ENCODE measurements around the gene ONECUT3.
"Not testable (repeated sequence)": the region's sequence is repeated elsewhere in the genome, so short reads cannot be mapped to it uniquely, and the experiment has no call there.

ONECUT3 gene

GRCh38 chr19:1752757-1753728 is at the start of gene ONECUT3:
Gene ONECUT3, plus strand, starts transcription at chr19:1753506. Its CDS starts 157 bp downstream, at chr19:1753663.
- no peak for DNase-seq (ENCODE audit: low spot score)

- no peak for DNase-seq (ENCODE audit: low spot score)
Measured at GRCh38 chr19:1704339-1704738, 49.0 kb upstream of the ONECUT3 start.

GRCh38 chr19:1705367-1705766 is 47.9 kb upstream of the ONECUT3 start:
- no peak for DNase-seq (ENCODE audit: low spot score)

GRCh38 chr19:1706646-1707045 is 46.7 kb upstream of the ONECUT3 start:
- not testable (repeated sequence) for DNase-seq (ENCODE audit: low spot score)

GRCh38 chr19:1707240-1707639 is 46.1 kb upstream of the ONECUT3 start:
- no peak for DNase-seq (ENCODE audit: low spot score)

GRCh38 chr19:1713170-1713569 is 40.1 kb upstream of the ONECUT3 start:
- DNase-seq (ENCODE audit: low spot score) = no peak

GRCh38 chr19:1715540-1715939 is 37.8 kb upstream of the ONECUT3 start:
- no peak for DNase-seq (ENCODE audit: low spot score)

GRCh38 chr19:1717200-1717969 is 35.9 kb upstream of the ONECUT3 start:
- no peak for DNase-seq (ENCODE audit: low spot score)

GRCh38 chr19:1717970-1718264 is 35.4 kb upstream of the ONECUT3 start:
- DNase-seq (ENCODE audit: low spot score) = no peak

GRCh38 chr19:1718420-1719291 is 34.6 kb upstream of the ONECUT3 start:
- peak; percentile 6 for DNase-seq (ENCODE audit: low spot score)

- DNase-seq (ENCODE audit: low spot score) = no peak
Measured at GRCh38 chr19:1719519-1719918, 33.8 kb upstream of the ONECUT3 start.

- DNase-seq (ENCODE audit: low spot score) = no peak
Measured at GRCh38 chr19:1720237-1720636, 33.1 kb upstream of the ONECUT3 start.

GRCh38 chr19:1725100-1726064 is 27.9 kb upstream of the ONECUT3 start:
- DNase-seq (ENCODE audit: low spot score) = peak; percentile 100

- no peak for DNase-seq (ENCODE audit: low spot score)
Measured at GRCh38 chr19:1728816-1729567, 24.3 kb upstream of the ONECUT3 start.

GRCh38 chr19:1729568-1729925 is 23.8 kb upstream of the ONECUT3 start:
- no peak for DNase-seq (ENCODE audit: low spot score)

GRCh38 chr19:1730157-1730556 is 23.1 kb upstream of the ONECUT3 start:
- DNase-seq (ENCODE audit: low spot score) = no peak

GRCh38 chr19:1734321-1734966 is 18.9 kb upstream of the ONECUT3 start:
- no peak for DNase-seq (ENCODE audit: low spot score)

- no peak for DNase-seq (ENCODE audit: low spot score)
Measured at GRCh38 chr19:1736280-1736679, 17.0 kb upstream of the ONECUT3 start.

GRCh38 chr19:1736927-1737326 is 16.4 kb upstream of the ONECUT3 start:
- no peak for DNase-seq (ENCODE audit: low spot score)
